H1 (cell line): ENCODE data around the gene CEP128. TPM values are rescaled to one million over a fixed set of nuclear protein-coding genes. Genes with fewer than 3 reads are reported as not detected.

Experiments used
- CTCF ChIA-PET: fragments of 300-600 bp; sonication (Branson Sonifier 250); formaldehyde crosslinking; loops from one replicate; lab custom pipeline; 2021; ENCODE audit not compliant: partially characterized antibody; lab: Charles Lee
- POLR2A ChIA-PET: fragments of 300-600 bp; sonication (Branson Sonifier 250); formaldehyde crosslinking; loops from one replicate; lab custom pipeline; 2021; ENCODE audit warnings: inconsistent platforms; ENCODE audit not compliant: partially characterized antibody; lab: Charles Lee
- DNase-seq, 2 experiments: peaks; one replicate each; pipeline versions ENCODE4 v3.0.0 to v3.0.0-alpha.2; 2010 to 2022; ENCODE audit warnings: low spot score in 2 of 2, low read depth in 1 of 2, mixed read lengths in 1 of 2
- FAIRE-seq: peaks from 2 replicates; lab custom pipeline; 2011; peaks lifted over from hg19 to GRCh38; lab: Jason Lieb, UNC
- H2AFZ ChIP-seq: 2 replicates; pipeline ENCODE4 v1.8.1; 2012; ENCODE audit warnings: low read length, inconsistent platforms
- H2AK5ac ChIP-seq: 2 replicates; pipeline ENCODE4 v1.6.1; 2013; ENCODE audit warnings: low read depth, low read length
- H2BK120ac ChIP-seq: replicated peaks from 2 replicates; pipeline ENCODE3; 2013; ENCODE audit warnings: low read depth, low read length, inconsistent platforms
- H2BK12ac ChIP-seq: 2 replicates; pipeline ENCODE4 v1.6.1; 2013; ENCODE audit warnings: low read depth, low read length
- H2BK15ac ChIP-seq: 2 replicates; pipeline ENCODE4 v1.6.1; 2013; ENCODE audit warnings: low read length
- H2BK20ac ChIP-seq: 2 replicates; pipeline ENCODE4 v1.6.1; 2013; ENCODE audit warnings: low read length
- H2BK5ac ChIP-seq: 2 replicates; pipeline ENCODE4 v1.6.1; 2013; ENCODE audit warnings: low read depth, low read length
- H3K14ac ChIP-seq: 2 replicates; pipeline ENCODE4 v1.6.1; 2013; ENCODE audit warnings: inconsistent platforms; ENCODE audit not compliant: insufficient read length
- H3K18ac ChIP-seq: 2 replicates; pipeline ENCODE4 v1.6.1; 2013; ENCODE audit warnings: low read length; ENCODE audit errors: extremely low read depth
- H3K23ac ChIP-seq: 2 replicates; pipeline ENCODE4 v1.6.1; 2013; ENCODE audit warnings: inconsistent platforms; ENCODE audit not compliant: insufficient read length
- H3K23me2 ChIP-seq: 2 replicates; pipeline ENCODE4 v1.6.1; 2013; ENCODE audit warnings: low read depth, low read length
- H3K27ac ChIP-seq: 2 replicates; pipeline ENCODE4 v1.6.1; 2011; ENCODE audit warnings: low read depth, low read length, inconsistent platforms
- H3K27me3 ChIP-seq, 4 experiments: replicated peaks in 1 of 4; 1 replicate in 1 of 4; 2 replicates in 3 of 4; pipeline versions ENCODE4 v1.6.1 to v1.8.1; 2011 to 2013; ENCODE audit warnings: low read length in 3 of 4, mild to moderate bottlenecking in 3 of 4, inconsistent platforms in 2 of 4, mixed read lengths in 2 of 4, moderate library complexity in 1 of 4; ENCODE audit not compliant: control insufficient read depth in 3 of 4, insufficient read depth in 3 of 4; ENCODE audit errors: extremely low read depth in 1 of 4
- H3K36me3 ChIP-seq, 4 experiments: 2 replicates each; pipeline versions ENCODE4 v1.6.1 to v1.8.1; 2011 to 2013; ENCODE audit warnings: mild to moderate bottlenecking in 4 of 4, low read length in 3 of 4, moderate library complexity in 2 of 4, control low read depth in 1 of 4, inconsistent platforms in 1 of 4; ENCODE audit not compliant: insufficient read depth in 4 of 4, control insufficient read depth in 2 of 4
- H3K4ac ChIP-seq: replicated peaks from 2 replicates; pipeline ENCODE3; 2013; ENCODE audit warnings: low read length, low read depth, mixed read lengths, inconsistent platforms; ENCODE audit not compliant: insufficient read length
- H3K4me1 ChIP-seq, 4 experiments: replicated peaks in 1 of 4; 1 replicate in 1 of 4; 2 replicates in 3 of 4; pipeline versions ENCODE4 v1.6.1 to v1.8.1; 2011 to 2013; ENCODE audit warnings: low read length in 3 of 4, inconsistent platforms in 2 of 4, mixed read lengths in 1 of 4; ENCODE audit not compliant: insufficient read depth in 4 of 4, control insufficient read depth in 3 of 4
- H3K4me2 ChIP-seq, 2 experiments: 2 replicates each; pipeline versions ENCODE4 v1.6.1 to v1.8.1; 2011 to 2013; ENCODE audit warnings: low read depth in 2 of 2, low read length in 2 of 2, control low read depth in 1 of 2, inconsistent platforms in 1 of 2, mild to moderate bottlenecking in 1 of 2; ENCODE audit not compliant: insufficient read depth in 1 of 2
- H3K4me3 ChIP-seq, 4 experiments: fragments of 200-600, 300-600 bp in 1 of 4; sonication (generic), shearing (Covaris generic), sonication (Bioruptor Twin) in 1 of 4; 2 replicates each; pipeline versions ENCODE4 v1.5.1 to v1.8.1; 2011 to 2016; ENCODE audit warnings: low read length in 4 of 4, low read depth in 3 of 4, control low read depth in 2 of 4, inconsistent platforms in 2 of 4, mild to moderate bottlenecking in 2 of 4, mixed read lengths in 1 of 4, moderate library complexity in 1 of 4; ENCODE audit not compliant: insufficient read depth in 2 of 4; ENCODE audit errors: extremely low read depth in 1 of 4
- H3K56ac ChIP-seq: replicated peaks from 2 replicates; pipeline ENCODE3; 2013; ENCODE audit warnings: low read depth, mild to moderate bottlenecking, mixed read lengths, low read length, inconsistent platforms; ENCODE audit not compliant: insufficient read length
- H3K79me1 ChIP-seq: 2 replicates; pipeline ENCODE4 v1.6.1; 2013; ENCODE audit warnings: low read depth, low read length, control low read depth
- H3K79me2 ChIP-seq, 2 experiments: 2 replicates each; pipeline versions ENCODE4 v1.6.1 to v1.8.1; 2012 to 2013; ENCODE audit warnings: low read length in 2 of 2, mild to moderate bottlenecking in 2 of 2, inconsistent platforms in 1 of 2; ENCODE audit not compliant: insufficient read depth in 2 of 2, control insufficient read depth in 1 of 2
- H3K9ac ChIP-seq, 4 experiments: replicated peaks in 1 of 4; 1 replicate in 1 of 4; 2 replicates in 3 of 4; pipeline versions ENCODE4 v1.6.1 to v1.8.1; 2011 to 2013; ENCODE audit warnings: low read depth in 3 of 4, low read length in 3 of 4, control low read depth in 2 of 4, mild to moderate bottlenecking in 2 of 4, moderate library complexity in 2 of 4, inconsistent platforms in 1 of 4; ENCODE audit errors: extremely low read depth in 1 of 4
- H3K9me3 ChIP-seq, 2 experiments: 2 replicates each; pipeline versions ENCODE4 v1.6.1 to v1.8.1; 2012 to 2013; ENCODE audit warnings: mild to moderate bottlenecking in 2 of 2, moderate library complexity in 2 of 2, control low read depth in 1 of 2, inconsistent platforms in 1 of 2, low read depth in 1 of 2, low read length in 1 of 2, mixed read lengths in 1 of 2; ENCODE audit not compliant: insufficient read depth in 2 of 2
- H4K20me1 ChIP-seq, 2 experiments: replicated peaks in 1 of 2; 2 replicates each; pipeline versions ENCODE3 to v1.8.1; 2011 to 2013; ENCODE audit warnings: inconsistent platforms in 2 of 2, low read length in 2 of 2, mild to moderate bottlenecking in 1 of 2; ENCODE audit not compliant: insufficient read depth in 2 of 2, control insufficient read depth in 1 of 2
- H4K5ac ChIP-seq: 2 replicates; pipeline ENCODE4 v1.6.1; 2013; ENCODE audit warnings: low read length, low read depth, mixed read lengths, inconsistent platforms; ENCODE audit not compliant: insufficient read length
- H4K8ac ChIP-seq: 2 replicates; pipeline ENCODE4 v1.8.0; 2013; ENCODE audit warnings: mild to moderate bottlenecking, moderate library complexity, low read length, inconsistent platforms; ENCODE audit not compliant: insufficient read depth; ENCODE audit errors: extremely low read depth
- H4K91ac ChIP-seq: replicated peaks from 2 replicates; pipeline ENCODE3; 2013; ENCODE audit warnings: low read length, mixed read lengths, inconsistent platforms; ENCODE audit not compliant: insufficient read length
- BRCA1 ChIP-seq: IDR thresholded peaks from 2 replicates; pipeline ENCODE4 v1.6.1; 2012; ENCODE audit warnings: low read depth, low read length, improper control_type of control experiment
- CHD2 ChIP-seq: IDR thresholded peaks from 2 replicates; pipeline ENCODE4 v1.6.1; 2012; ENCODE audit warnings: low read length, improper control_type of control experiment
- CTBP2 ChIP-seq: IDR thresholded peaks from 2 replicates; pipeline ENCODE4 v1.7.0; 2011; ENCODE audit warnings: borderline replicate concordance, mild to moderate bottlenecking, moderate library complexity, mixed read lengths, low read length; ENCODE audit not compliant: insufficient read depth, insufficient read length
- E2F6 ChIP-seq: IDR thresholded peaks from 2 replicates; pipeline ENCODE4 v1.6.1; 2012; ENCODE audit warnings: inconsistent platforms
- EP300 ChIP-seq, 2 experiments: IDR thresholded peaks; 1 replicate in 1 of 2; 2 replicates in 1 of 2; pipeline ENCODE4 v1.6.1; 2011 to 2012; ENCODE audit warnings: low read depth in 2 of 2, low read length in 2 of 2, mild to moderate bottlenecking in 2 of 2, borderline replicate concordance in 1 of 2, inconsistent platforms in 1 of 2, moderate library complexity in 1 of 2
- WGBS, 2 experiments: shearing (Covaris generic) in 1 of 2; methylation state at CpG; one replicate each; pipeline versions ENCODE4 v1.1.6 to v1.1.7; 2013 to 2015; ENCODE audit warnings: low lambda C conversion rate in 2 of 2, mixed read lengths in 2 of 2, inconsistent platforms in 1 of 2, low coverage in 1 of 2, missing lambda C conversion rate in 1 of 2; ENCODE audit not compliant: insufficient replicate concordance in 2 of 2, insufficient coverage in 1 of 2, insufficient read length in 1 of 2; ENCODE audit errors: extremely low coverage in 1 of 2, missing lambda C conversion rate in 1 of 2; 5-methylcytosine and 5-hydroxymethylcytosine counted together
- polyA plus RNA-seq, 7 experiments: library from polyadenylated mRNA; depleted of rRNA in 3 of 7; stranded (reverse) in 5 of 7; unstranded in 2 of 7; fragments of >200 nt in 5 of 7; fragments of 200-250 nt in 2 of 7; gene quantifications; 1 replicate in 5 of 7; 2 replicates in 1 of 7; 4 replicates in 1 of 7; pipeline versions ENCODE4 v1.2.1 to v1.2.3, GENCODE V29; 2011 to 2013; ENCODE audit warnings: missing spikeins in 2 of 7, mixed read lengths in 2 of 7
- total RNA-seq: library from RNA; stranded (reverse); fragmentation: NEBNext Ultra II Directional; extraction: Animal tissue kit (Norgen Biotek cat#: 25700); gene quantifications from 2 replicates; pipeline ENCODE4 v1.2.1, GENCODE V29; 2021

Gene CEP128
- total and polyA plus RNA-seq, 2 of the 8 experiments (the other 6 are each of a cell fraction or from before 2014, with no cell fraction given) = 1.9 to 17.0 TPM

- no peak overlapping the region for H3K18ac ChIP-seq
- H3K56ac ChIP-seq = no peak overlapping the region
- H3K23ac ChIP-seq = no peak overlapping the region
- H2AK5ac ChIP-seq = no peak overlapping the region
- no peak overlapping the region for H2BK120ac ChIP-seq
- H4K91ac ChIP-seq = no peak overlapping the region
- H3K14ac ChIP-seq = no peak overlapping the region
- no peak overlapping the region for H3K4ac ChIP-seq
- H2BK20ac ChIP-seq = no peak overlapping the region
- H4K5ac ChIP-seq = no peak overlapping the region
- no peaks in the 10 kb centered on the region; the same call in 1 of the 2 replicates for H3K23me2 ChIP-seq
- H3K79me2 ChIP-seq = no peaks in the 10 kb centered on the region
- H2BK5ac ChIP-seq = no peak overlapping the region
- no peak overlapping the region for H2BK15ac ChIP-seq
- no peak overlapping the region for H3K4me2 ChIP-seq
- H3K79me1 ChIP-seq = no peaks in the 10 kb centered on the region
- H3K27me3 ChIP-seq = no peaks in the 10 kb centered on the region
- H4K20me1 ChIP-seq = no peaks in the 10 kb centered on the region
- FAIRE-seq = no peak
- no peak overlapping the region for H3K27ac ChIP-seq
- H2BK12ac ChIP-seq = no peak overlapping the region
- no peak for DNase-seq
- no peaks in the 10 kb centered on the region for H3K9me3 ChIP-seq
- 93% methylated on average over 2 of the region's 2 CpGs; no CpG with 5 or more reads in 1 of the 2 experiments for WGBS, 2 experiments
- H4K8ac ChIP-seq = no peak overlapping the region
- ChIA-PET CTCF (interaction anchor here (1.2 to 1.4 kb wide), 2 partner anchors 11 to 50 kb away, joined by 3 to 9 read pairs; no protein-coding TSS in a partner anchor), POLR2A (no interaction called here)
- peaks cover 0 to 4% (median 0%) of the 10 kb centered on the region in 4 experiments; a peak in 1 of 7 replicates for H3K4me1 ChIP-seq
- H3K4me3 ChIP-seq = no peak overlapping the region
- no peak overlapping the region for H2AFZ ChIP-seq
- no peaks in the 10 kb centered on the region for H3K36me3 ChIP-seq
- H3K9ac ChIP-seq = no peak overlapping the region
- TF ChIP-seq CHD2 = no peak
- TF ChIP-seq EP300 (IDR thresholded peaks at IDR 0.05; ENCODE audit: borderline replicate concordance in 1 of 2, low read depth in 2 of 2, low read length in 2 of 2) = no peak
- TF ChIP-seq CTBP2 = no peak
- no peak for TF ChIP-seq BRCA1
- no peak for TF ChIP-seq E2F6
Observed at GRCh38 chr14:80575763-80576162, 365.8 kb downstream of the CEP128 start.
